ENCODE results near the gene ARL4C.

GRCh38 chr2:234481301-234481700, 15.6 kb downstream of the ARL4C start:
- TF ChIP-seq EZH2 (IDR thresholded peaks at IDR 0.05; ENCODE audit: low read depth) (no peak), CTCF (conservative IDR thresholded peaks at IDR 0.05) (no peak)
